Measurements from ENCODE around the gene EIF2S1. TPM values are rescaled to one million over a fixed set of nuclear protein-coding genes. Genes with fewer than 3 reads are reported as not detected.

Gene EIF2S1
- total RNA-seq, 4 donors from 2014 or later = 102 to 180 (median 150) TPM

GRCh38 chr14:67385618-67386017, 25.5 kb downstream of the EIF2S1 start:
- no peak for TF ChIP-seq EP300 (IDR thresholded peaks at IDR 0.05)
- no peak for TF ChIP-seq POLR2A (IDR thresholded peaks at IDR 0.05)
- TF ChIP-seq POLR2AphosphoS5 (IDR thresholded peaks at IDR 0.05) = no peak
- no peak for TF ChIP-seq CTCF (IDR thresholded peaks at IDR 0.05)
- no peaks in the 10 kb centered on the region for H3K27me3 ChIP-seq
- no peaks in the 10 kb centered on the region for H3K9me3 ChIP-seq
- H3K36me3 ChIP-seq = peaks cover 17 to 47% of the 10 kb centered on the region in 2 donors
- ATAC-seq = no peak
- H3K4me3 ChIP-seq = no peak overlapping the region
- H3K27ac ChIP-seq = no peak overlapping the region
- WGBS, 2 donors (ENCODE audit: low coverage in 1 of 2) = 75 to 81% methylated on average over 1 to 2 of the region's 2 CpGs
- peaks cover 0 to 18% (median 7%) of the 10 kb centered on the region in 3 donors for H3K4me1 ChIP-seq

- WGBS, 2 donors (ENCODE audit: low coverage in 1 of 2) = 40 to 70% methylated on average over 1 to 2 of the region's 2 CpGs
- H3K4me3 ChIP-seq = no peak overlapping the region
- peaks cover 0 to 18% (median 7%) of the 10 kb centered on the region in 3 donors for H3K4me1 ChIP-seq
- TF ChIP-seq POLR2A (IDR thresholded peaks at IDR 0.05) (no peak), POLR2AphosphoS5 (IDR thresholded peaks at IDR 0.05) (no peak)
- peaks cover 12 to 31% of the 10 kb centered on the region in 2 donors for H3K36me3 ChIP-seq
- H3K9me3 ChIP-seq = no peaks in the 10 kb centered on the region
- H3K27ac ChIP-seq = peak overlapping the region in 1 of 4 donors; percentile 2
- no peaks in the 10 kb centered on the region for H3K27me3 ChIP-seq
- no peak for ATAC-seq
Observed at GRCh38 chr14:67387195-67387594, 27.1 kb downstream of the EIF2S1 start.

GRCh38 chr14:67389275-67389674, 29.1 kb downstream of the EIF2S1 start:
- no peak overlapping the region for H3K27ac ChIP-seq
- H3K4me3 ChIP-seq = no peak overlapping the region
- WGBS, 2 donors (ENCODE audit: low coverage in 1 of 2) = 89 to 95% methylated on average over 2 to 3 of the region's 3 CpGs
- H3K4me1 ChIP-seq = peaks cover 0 to 18% (median 7%) of the 10 kb centered on the region in 3 donors
- no peaks in the 10 kb centered on the region for H3K9me3 ChIP-seq
- ATAC-seq = no peak
- peaks cover 2 to 10% of the 10 kb centered on the region in 2 donors for H3K36me3 ChIP-seq
- TF ChIP-seq CTCF (IDR thresholded peaks at IDR 0.05) (no peak), EP300 (IDR thresholded peaks at IDR 0.05) (no peak), POLR2AphosphoS5 (IDR thresholded peaks at IDR 0.05) (no peak), POLR2A (IDR thresholded peaks at IDR 0.05) (no peak)
- H3K27me3 ChIP-seq = no peaks in the 10 kb centered on the region

GRCh38 chr14:67389811-67390534, 29.8 kb downstream of the EIF2S1 start:
- Histone ChIP-seq H3K4me1 (peaks cover 0 to 18% (median 7%) of the 10 kb centered on the region in 3 donors), H3K27me3 (no peaks in the 10 kb centered on the region), H3K9me3 (no peaks in the 10 kb centered on the region), H3K27ac (no peak overlapping the region), H3K4me3 (no peak overlapping the region), H3K36me3 (peaks cover 0 to 3% of the 10 kb centered on the region in 2 donors)
- 60 to 67% methylated on average over 1 of the region's 1 CpG for WGBS, 2 donors (ENCODE audit: low coverage in 1 of 2)
- TF ChIP-seq EP300 (IDR thresholded peaks at IDR 0.05) = no peak
- no peak for TF ChIP-seq CTCF (IDR thresholded peaks at IDR 0.05)
- no peak for TF ChIP-seq POLR2AphosphoS5 (IDR thresholded peaks at IDR 0.05)
- TF ChIP-seq POLR2A (IDR thresholded peaks at IDR 0.05) = no peak
- no peak for ATAC-seq

- ATAC-seq = no peak
- TF ChIP-seq POLR2A (IDR thresholded peaks at IDR 0.05) (no peak), EP300 (IDR thresholded peaks at IDR 0.05) (no peak), POLR2AphosphoS5 (IDR thresholded peaks at IDR 0.05) (no peak), CTCF (IDR thresholded peaks at IDR 0.05) (no peak)
- 68 to 80% methylated on average over 5 of the region's 6 CpGs for WGBS, 2 donors (ENCODE audit: low coverage in 1 of 2)
- H3K4me1 ChIP-seq = peaks cover 0 to 10% (median 4%) of the 10 kb centered on the region in 3 donors
- H3K27me3 ChIP-seq = no peaks in the 10 kb centered on the region
- no peak overlapping the region for H3K27ac ChIP-seq
- H3K9me3 ChIP-seq = no peaks in the 10 kb centered on the region
- H3K4me3 ChIP-seq = no peak overlapping the region
- H3K36me3 ChIP-seq = no peaks in the 10 kb centered on the region
Observed at GRCh38 chr14:67391268-67391667, 31.1 kb downstream of the EIF2S1 start.
